ENCODE results near the gene ARID5A.

GRCh38 chr2:96547731-96548171, 11.2 kb downstream of the ARID5A start:
- TF ChIP-seq CTCF (IDR thresholded peaks at IDR 0.05): no peak
- TF ChIP-seq POLR2AphosphoS5 (IDR thresholded peaks at IDR 0.05): no peak
